Left ventricle myocardium inferior (tissue), 1 donor: ENCODE measurements around the gene NCBP2. TPM values are rescaled to one million over a fixed set of nuclear protein-coding genes. Genes with fewer than 3 reads are reported as not detected.
A peak's percentile ranks its signal among the peaks of the same experiment; 100 is the strongest.

ENCODE experiments used
- DNase-seq: peaks from one replicate; pipeline ENCODE4 v3.0.0-alpha.2; 2020
- H3K27ac ChIP-seq: fragments of 200-600 bp; replicated peaks from 2 replicates; pipeline ENCODE4 v1.8.0; 2021
- H3K27me3 ChIP-seq: fragments of 200-600 bp; 2 replicates; pipeline ENCODE4 v1.8.0; 2021; ENCODE audit warnings: low read depth
- H3K36me3 ChIP-seq: fragments of 200-600 bp; 2 replicates; pipeline ENCODE4 v1.8.0; 2021
- H3K4me1 ChIP-seq: fragments of 200-600 bp; 2 replicates; pipeline ENCODE4 v1.8.0; 2021
- H3K4me3 ChIP-seq: fragments of 200-600 bp; 2 replicates; pipeline ENCODE4 v1.8.0; 2021; ENCODE audit warnings: mild to moderate bottlenecking, moderate library complexity
- H3K9me3 ChIP-seq: fragments of 200-600 bp; replicated peaks from 2 replicates; pipeline ENCODE4 v1.8.0; 2021
- intact Hi-C: fragments of 100-400 bp; cut with micrococcal nuclease; formaldehyde crosslinking; loops from one replicate; pipeline ENCODE4 v1.11.0; 2022
- total RNA-seq: library from RNA; stranded (reverse); fragmentation: NEBNext Ultra II Directional; extraction: Animal tissue kit (Norgen Biotek cat#: 25700); gene quantifications from one replicate; pipeline ENCODE4 v1.2.1, GENCODE V29; 2021
- TF ChIP-seq, protein P1 (sequence below): fragments of 200-600 bp; IDR thresholded peaks from 2 replicates; pipeline ENCODE4 v1.8.0; 2021; ENCODE audit warnings: antibody characterized with exemption, mild to moderate bottlenecking, borderline replicate concordance
- donor health status: DM: no; HTN: yes; CAD: no; lungs with severe emphysema.

Gene NCBP2
- total RNA-seq, 1 donor from 2014 or later: 36.9 TPM

DNA sequence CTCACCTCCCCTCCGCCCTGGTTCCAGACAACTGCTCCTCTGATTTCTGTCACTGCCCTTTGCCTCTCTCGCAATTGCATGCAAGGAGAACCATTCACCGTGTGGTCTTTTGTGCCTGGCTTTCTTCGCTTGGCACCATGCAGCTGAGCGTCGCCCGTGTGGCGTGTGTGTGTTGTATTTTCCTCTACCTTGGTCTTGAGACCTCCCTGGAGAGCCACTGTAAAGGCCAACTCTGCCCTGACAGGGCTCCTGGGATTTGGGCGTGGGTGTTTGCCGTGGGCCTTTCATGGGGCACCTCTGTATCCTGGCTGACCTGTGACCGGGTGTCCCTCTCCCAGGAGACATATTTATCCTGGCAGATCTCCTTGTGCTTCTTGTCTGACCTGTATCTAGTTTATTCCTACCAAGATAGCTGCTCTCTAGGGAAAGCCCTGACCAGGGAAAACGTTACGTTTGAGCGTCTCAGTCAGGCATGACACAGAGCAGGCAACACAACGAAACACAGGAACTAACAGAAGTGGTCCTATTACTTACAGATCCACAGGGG lies 28.3 kb upstream of the NCBP2 start:
- Histone ChIP-seq H3K27me3 (no peaks in the 10 kb centered on the region), H3K4me1 (peaks cover 23% of the 10 kb centered on the region), H3K36me3 (no peaks in the 10 kb centered on the region), H3K9me3 (no peaks in the 10 kb centered on the region), H3K4me3 (no peak overlapping the region), H3K27ac (no peak overlapping the region)
- intact Hi-C loops: no loop called here
- TF ChIP-seq, protein P1, sequence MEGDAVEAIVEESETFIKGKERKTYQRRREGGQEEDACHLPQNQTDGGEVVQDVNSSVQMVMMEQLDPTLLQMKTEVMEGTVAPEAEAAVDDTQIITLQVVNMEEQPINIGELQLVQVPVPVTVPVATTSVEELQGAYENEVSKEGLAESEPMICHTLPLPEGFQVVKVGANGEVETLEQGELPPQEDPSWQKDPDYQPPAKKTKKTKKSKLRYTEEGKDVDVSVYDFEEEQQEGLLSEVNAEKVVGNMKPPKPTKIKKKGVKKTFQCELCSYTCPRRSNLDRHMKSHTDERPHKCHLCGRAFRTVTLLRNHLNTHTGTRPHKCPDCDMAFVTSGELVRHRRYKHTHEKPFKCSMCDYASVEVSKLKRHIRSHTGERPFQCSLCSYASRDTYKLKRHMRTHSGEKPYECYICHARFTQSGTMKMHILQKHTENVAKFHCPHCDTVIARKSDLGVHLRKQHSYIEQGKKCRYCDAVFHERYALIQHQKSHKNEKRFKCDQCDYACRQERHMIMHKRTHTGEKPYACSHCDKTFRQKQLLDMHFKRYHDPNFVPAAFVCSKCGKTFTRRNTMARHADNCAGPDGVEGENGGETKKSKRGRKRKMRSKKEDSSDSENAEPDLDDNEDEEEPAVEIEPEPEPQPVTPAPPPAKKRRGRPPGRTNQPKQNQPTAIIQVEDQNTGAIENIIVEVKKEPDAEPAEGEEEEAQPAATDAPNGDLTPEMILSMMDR: no peak
- no peak for DNase-seq

DNA sequence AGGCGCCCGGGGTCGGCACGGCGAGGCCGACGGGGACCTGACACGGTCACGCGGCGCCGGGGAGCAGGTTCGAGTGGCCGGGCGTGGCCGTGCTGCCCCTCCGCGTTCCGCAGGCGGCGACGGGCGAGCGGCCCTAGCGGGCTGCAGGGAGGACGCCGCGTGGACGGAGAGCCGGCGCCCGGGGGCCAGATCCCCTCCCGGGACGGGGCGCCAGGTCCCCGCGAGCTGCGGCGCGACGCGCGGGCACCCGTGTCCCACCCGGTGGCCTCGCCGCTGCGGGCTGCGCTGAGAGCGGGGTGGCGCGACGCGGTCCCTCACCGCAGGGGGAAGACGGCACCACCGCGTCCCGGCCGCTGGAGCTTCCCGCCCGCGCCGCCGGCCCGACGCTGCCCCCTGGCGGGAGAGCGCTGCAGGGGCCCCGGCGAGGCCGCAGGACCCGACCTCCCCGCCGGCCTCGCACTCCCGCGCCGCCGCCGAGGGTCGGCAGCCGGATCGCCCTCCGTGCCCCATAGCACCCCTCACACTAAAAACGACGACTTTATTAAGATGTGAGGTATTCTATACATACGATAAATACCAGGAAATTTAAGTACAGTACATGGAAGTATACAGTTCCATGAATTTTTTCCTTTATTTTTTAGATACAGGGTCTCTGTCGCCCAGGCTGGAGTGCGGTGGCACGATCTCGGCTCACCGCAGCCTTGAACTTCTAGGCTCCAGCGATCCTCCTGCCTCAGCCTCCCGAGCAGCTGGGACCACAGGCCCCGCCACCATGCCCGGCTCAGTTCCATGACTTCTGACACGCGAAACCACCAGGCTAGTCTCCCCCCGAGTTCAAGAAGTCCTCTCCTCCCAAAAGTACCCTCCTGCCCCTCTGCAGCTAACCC lies 27.6 kb upstream of the NCBP2 start:
- H3K4me3 ChIP-seq: peak overlapping the region; percentile 94
- H3K27me3 ChIP-seq: no peaks in the 10 kb centered on the region
- peak overlapping the region; percentile 89 for H3K27ac ChIP-seq
- intact Hi-C loops: loop anchor here (10.0 kb wide), 1 partner anchor 135 kb away; no protein-coding TSS in a partner anchor
- peaks cover 23% of the 10 kb centered on the region for H3K4me1 ChIP-seq
- TF ChIP-seq, protein P1: peak; percentile 94
- H3K9me3 ChIP-seq: no peaks in the 10 kb centered on the region
- H3K36me3 ChIP-seq: no peaks in the 10 kb centered on the region
- peak; percentile 60 for DNase-seq

DNA sequence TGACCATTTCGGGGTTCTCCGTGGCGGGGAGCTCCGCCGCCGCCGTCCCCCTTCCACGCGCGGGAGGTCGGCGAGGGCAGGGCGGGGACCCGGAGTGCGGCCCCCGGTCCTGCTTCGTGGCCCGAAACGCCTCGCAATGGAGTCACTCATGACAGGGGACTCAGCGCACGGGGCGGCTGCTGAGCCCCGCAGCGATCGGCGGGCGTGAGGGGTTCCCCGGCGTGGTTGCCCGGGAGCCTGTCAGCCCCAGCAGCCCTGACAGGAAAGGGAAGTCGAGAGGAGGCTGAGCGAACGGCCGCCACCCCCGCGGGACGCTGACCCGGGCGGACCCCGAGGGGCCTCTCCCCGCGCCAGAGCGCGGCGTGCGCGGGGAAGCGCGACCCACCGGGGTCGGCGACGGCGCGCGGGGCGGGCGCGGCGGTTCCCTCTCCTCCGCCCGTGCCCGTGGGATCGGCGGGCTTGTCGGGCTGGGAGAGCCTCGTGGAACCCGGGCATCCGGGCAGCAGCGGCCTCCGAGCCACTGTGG lies 26.9 kb upstream of the NCBP2 start:
- Histone ChIP-seq H3K4me1 (peaks cover 23% of the 10 kb centered on the region), H3K27me3 (no peaks in the 10 kb centered on the region), H3K9me3 (no peaks in the 10 kb centered on the region), H3K4me3 (peak overlapping the region; percentile 94), H3K36me3 (no peaks in the 10 kb centered on the region), H3K27ac (peak overlapping the region; percentile 89)
- DNase-seq: peak; percentile 32
- TF ChIP-seq, protein P1: no peak
- intact Hi-C loops: loop anchor here (10.0 kb wide), 1 partner anchor 134 kb away; no protein-coding TSS in a partner anchor

DNA sequence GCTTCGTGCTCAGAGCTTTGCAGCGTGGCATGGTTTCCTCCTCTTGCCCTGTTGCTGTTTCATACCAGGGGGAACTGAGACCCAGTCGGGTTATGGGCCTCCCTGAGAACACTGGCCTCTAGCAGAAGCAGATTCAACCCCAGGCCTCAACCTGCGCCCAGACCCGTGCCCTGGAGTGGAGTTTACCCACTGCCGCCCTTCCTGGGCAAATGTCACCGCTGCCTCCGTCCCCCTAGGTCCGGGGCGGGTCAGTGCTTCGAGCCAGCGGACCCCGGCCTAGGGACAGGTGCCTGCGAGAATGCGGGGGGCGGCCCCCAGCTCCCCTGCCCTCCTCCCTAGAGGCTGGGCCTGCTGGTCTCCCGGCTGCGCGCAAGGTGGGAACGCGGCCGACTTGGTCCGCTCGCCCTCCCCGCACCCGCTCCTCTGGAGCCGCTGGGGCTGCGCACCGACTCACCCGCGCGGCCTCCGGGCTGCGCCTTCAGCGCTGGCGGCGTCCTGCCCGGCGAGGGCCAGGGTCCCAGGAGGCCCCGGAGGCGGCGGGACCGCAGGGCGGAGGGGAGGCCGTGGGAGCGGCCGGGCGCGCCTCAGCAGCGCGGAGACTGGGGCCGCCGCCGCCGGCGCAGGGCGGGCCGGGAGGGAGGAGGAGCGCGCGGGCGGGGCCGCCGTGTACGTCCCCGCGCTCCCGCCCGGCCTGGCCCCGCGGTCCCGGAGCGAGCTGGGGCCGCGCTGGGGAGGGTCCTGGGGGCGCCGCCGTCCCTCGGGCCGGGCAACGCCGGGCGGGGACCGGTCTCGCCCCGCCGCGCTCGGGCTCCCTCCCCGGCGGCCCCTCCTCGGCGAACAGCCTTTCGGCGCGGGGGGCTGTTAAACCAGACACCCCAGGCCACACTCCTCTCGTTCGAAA lies 26.2 kb upstream of the NCBP2 start, which contains the start of gene PIGZ:
Gene PIGZ (minus strand): TSS at position 601 of the 901 bp plus-strand sequence. CDS start 16,802 bp downstream, outside the sequence.
- peaks cover 23% of the 10 kb centered on the region for H3K4me1 ChIP-seq
- TF ChIP-seq, protein P1: no peak
- DNase-seq: peak; percentile 54
- no peaks in the 10 kb centered on the region for H3K36me3 ChIP-seq
- intact Hi-C loops: loop anchor here (10.0 kb wide), 1 partner anchor 134 kb away; no protein-coding TSS in a partner anchor
- peak within 1 kb of the TSS; percentile 89 for H3K27ac ChIP-seq
- H3K27me3 ChIP-seq: no peaks in the 10 kb centered on the region
- no peaks in the 10 kb centered on the region for H3K9me3 ChIP-seq
- peak within 1 kb of the TSS; percentile 94 for H3K4me3 ChIP-seq
